ENCODE data around the gene SLC37A1.

The SLC37A1 gene

DNA sequence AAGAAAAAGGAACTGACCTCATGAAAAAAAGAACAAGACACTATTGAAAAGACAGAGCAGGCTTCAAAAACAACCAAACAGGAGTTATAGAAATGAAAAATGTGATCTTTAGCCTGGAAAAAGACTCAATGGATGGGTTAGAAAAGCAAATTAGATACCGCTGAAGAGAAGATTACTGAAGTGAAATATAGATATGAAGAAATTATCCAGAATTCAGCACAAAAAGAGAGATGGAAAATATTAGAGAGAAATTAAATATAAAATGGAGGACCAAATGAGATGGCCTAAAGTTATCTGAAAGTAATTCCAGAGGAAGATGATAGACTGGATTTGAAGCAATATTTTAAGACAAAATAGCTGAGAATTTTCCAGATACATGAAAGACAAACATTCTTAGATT, 63.0 kb downstream of the SLC37A1 start:
- no peak for DNase-seq
- Histone ChIP-seq H3K23ac (ENCODE audit: low read length in 2 of 2) (no peak overlapping the region), H2BK5ac (ENCODE audit: low read depth, low read length, poor library complexity, severe bottlenecking) (no peak overlapping the region), H3K9ac (ENCODE audit: low read length) (no peak overlapping the region), H2AK5ac (ENCODE audit: low read length, severe bottlenecking) (no peak overlapping the region), H3K14ac (ENCODE audit: low read length in 2 of 2) (no peak overlapping the region), H3K27me3 (ENCODE audit: control insufficient read depth in 1 of 2, insufficient read depth in 1 of 2, low read length in 2 of 2) (no peaks in the 10 kb centered on the region), H4K8ac (ENCODE audit: low read length) (no peak overlapping the region), H2BK120ac (ENCODE audit: low read depth, low read length) (no peak overlapping the region), H3K4me3 (ENCODE audit: insufficient read depth in 1 of 2, low read depth in 1 of 2, low read length in 2 of 2) (no peak overlapping the region), H3K4me1 (ENCODE audit: control insufficient read depth, insufficient read depth, low read depth, low read length) (no peaks in the 10 kb centered on the region), H2BK12ac (ENCODE audit: low read length in 2 of 2) (no peak overlapping the region), H3K27ac (ENCODE audit: low read length, poor library complexity, severe bottlenecking) (no peak overlapping the region), H3K18ac (ENCODE audit: low read depth in 1 of 2, low read length in 2 of 2) (no peak overlapping the region), H3K4ac (ENCODE audit: low read depth in 1 of 2, low read length in 2 of 2) (no peak overlapping the region), H2BK15ac (ENCODE audit: low read depth, poor library complexity, severe bottlenecking) (no peak overlapping the region), H2AFZ (ENCODE audit: low read depth, low read length) (no peak overlapping the region), H3K9me3 (ENCODE audit: control insufficient read depth, low read length) (peaks cover 21% of the 10 kb centered on the region), H3K36me3 (ENCODE audit: control insufficient read depth in 1 of 2, insufficient read depth in 2 of 2, low read depth in 1 of 2, low read length in 2 of 2) (peaks cover 0 to 59% of the 10 kb centered on the region in 2 experiments), H3K4me2 (ENCODE audit: low read length, poor library complexity, severe bottlenecking) (no peak overlapping the region), H3K79me1 (replicated peaks; ENCODE audit: low read length, poor library complexity, severe bottlenecking) (peaks cover 6% of the 10 kb centered on the region), H4K91ac (ENCODE audit: low read length) (no peak overlapping the region)
- 100% methylated on average over 1 of the region's 1 CpG for WGBS

DNA sequence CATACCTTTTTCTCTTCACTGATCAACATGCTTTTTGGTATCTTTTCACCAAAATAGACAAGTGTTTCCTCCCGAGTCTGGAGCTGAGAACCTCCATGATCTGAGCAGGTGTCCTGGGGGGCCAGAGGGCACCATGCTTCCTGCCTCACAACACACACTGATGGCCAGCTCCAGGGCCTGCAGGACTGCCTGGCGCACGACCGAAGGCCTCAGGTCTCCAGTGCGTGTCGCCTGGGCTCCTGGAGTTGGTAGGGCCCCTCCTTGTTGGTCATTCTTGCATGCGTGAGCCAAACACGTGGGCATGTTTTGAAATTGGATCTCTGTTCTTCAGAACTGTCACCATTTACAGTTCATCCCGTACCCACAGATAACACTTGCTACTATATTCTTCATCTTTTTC, 64.4 kb downstream of the SLC37A1 start:
- WGBS = 86% methylated on average over 9 of the region's 9 CpGs
- H3K9me3 ChIP-seq (ENCODE audit: control insufficient read depth, low read length) = peaks cover 21% of the 10 kb centered on the region

DNA sequence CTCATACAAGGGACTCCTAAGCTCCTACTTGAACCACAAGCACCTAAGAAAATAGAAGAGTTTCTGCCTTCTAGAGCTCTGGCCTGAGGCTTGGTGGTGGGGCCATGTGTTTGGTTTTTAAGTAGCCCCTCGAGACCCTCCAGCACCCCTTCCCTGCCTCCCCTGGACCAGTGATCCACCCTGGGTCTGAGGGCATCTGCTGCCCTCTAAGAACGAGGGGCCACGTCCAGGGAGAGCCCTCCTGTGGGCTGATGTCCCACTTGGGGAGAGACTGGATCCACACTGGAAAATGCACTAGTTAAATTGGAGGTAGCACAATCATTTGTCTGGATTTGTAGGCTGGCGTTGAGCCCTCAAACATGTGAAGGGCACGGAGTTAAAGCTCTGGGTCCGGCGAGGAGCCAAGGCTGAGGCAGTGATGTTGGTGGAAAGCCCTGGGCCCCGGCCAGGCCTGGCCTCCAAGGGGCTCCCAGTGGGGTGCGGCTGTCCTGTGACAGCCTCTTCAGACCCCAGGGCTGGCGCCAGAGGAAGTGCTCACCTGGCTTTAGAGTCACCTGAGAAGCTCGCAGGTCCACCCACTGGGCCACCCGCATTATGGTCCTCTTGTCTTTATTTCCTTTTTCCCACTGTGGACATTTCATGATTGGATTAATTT, 65.2 kb downstream of the SLC37A1 start:
- H3K9me3 ChIP-seq (ENCODE audit: control insufficient read depth, low read length) = peaks cover 21% of the 10 kb centered on the region
- H2BK12ac ChIP-seq (ENCODE audit: low read length in 2 of 2) = no peak overlapping the region
- WGBS = 77% methylated on average over 12 of the region's 12 CpGs
- H3K9ac ChIP-seq (ENCODE audit: low read length) = no peak overlapping the region
- no peak overlapping the region for H3K23ac ChIP-seq (ENCODE audit: low read length in 2 of 2)
- H3K79me1 ChIP-seq (replicated peaks; ENCODE audit: low read length, poor library complexity, severe bottlenecking) = peaks cover 4% of the 10 kb centered on the region
- no peak overlapping the region for H2AFZ ChIP-seq (ENCODE audit: low read depth, low read length)
- no peak overlapping the region for H3K4me3 ChIP-seq (ENCODE audit: insufficient read depth in 1 of 2, low read depth in 1 of 2, low read length in 2 of 2)
- H4K8ac ChIP-seq (ENCODE audit: low read length) = no peak overlapping the region
- no peak overlapping the region for H2BK15ac ChIP-seq (ENCODE audit: low read depth, poor library complexity, severe bottlenecking)
- no peak for DNase-seq
- H3K4me1 ChIP-seq (ENCODE audit: control insufficient read depth, insufficient read depth, low read depth, low read length) = peaks cover 3% of the 10 kb centered on the region
- H3K27me3 ChIP-seq (ENCODE audit: control insufficient read depth in 1 of 2, insufficient read depth in 1 of 2, low read length in 2 of 2) = peaks cover 0 to 15% of the 10 kb centered on the region in 2 experiments
- no peak overlapping the region for H3K14ac ChIP-seq (ENCODE audit: low read length in 2 of 2)
- no peak overlapping the region for H2BK5ac ChIP-seq (ENCODE audit: low read depth, low read length, poor library complexity, severe bottlenecking)
- H3K4me2 ChIP-seq (ENCODE audit: low read length, poor library complexity, severe bottlenecking) = no peak overlapping the region
- peaks cover 0 to 46% of the 10 kb centered on the region in 2 experiments for H3K36me3 ChIP-seq (ENCODE audit: control insufficient read depth in 1 of 2, insufficient read depth in 2 of 2, low read depth in 1 of 2, low read length in 2 of 2)
- no peak overlapping the region for H3K4ac ChIP-seq (ENCODE audit: low read depth in 1 of 2, low read length in 2 of 2)
- no peak overlapping the region for H4K91ac ChIP-seq (ENCODE audit: low read length)
- no peak overlapping the region for H2AK5ac ChIP-seq (ENCODE audit: low read length, severe bottlenecking)
- H3K18ac ChIP-seq (ENCODE audit: low read depth in 1 of 2, low read length in 2 of 2) = no peak overlapping the region
- no peak overlapping the region for H3K27ac ChIP-seq (ENCODE audit: low read length, poor library complexity, severe bottlenecking)
- H2BK120ac ChIP-seq (ENCODE audit: low read depth, low read length) = no peak overlapping the region

More for the DNA sequence above, 64.4 kb downstream of the SLC37A1 start:
- Histone ChIP-seq H3K9ac (ENCODE audit: low read length) (no peak overlapping the region), H2AFZ (ENCODE audit: low read depth, low read length) (no peak overlapping the region), H2BK120ac (ENCODE audit: low read depth, low read length) (no peak overlapping the region), H3K4ac (ENCODE audit: low read depth in 1 of 2, low read length in 2 of 2) (no peak overlapping the region), H3K18ac (ENCODE audit: low read depth in 1 of 2, low read length in 2 of 2) (no peak overlapping the region), H3K23ac (ENCODE audit: low read length in 2 of 2) (no peak overlapping the region), H2BK5ac (ENCODE audit: low read depth, low read length, poor library complexity, severe bottlenecking) (no peak overlapping the region), H4K8ac (ENCODE audit: low read length) (no peak overlapping the region), H3K14ac (ENCODE audit: low read length in 2 of 2) (no peak overlapping the region), H3K4me1 (ENCODE audit: control insufficient read depth, insufficient read depth, low read depth, low read length) (peaks cover 3% of the 10 kb centered on the region), H3K36me3 (ENCODE audit: control insufficient read depth in 1 of 2, insufficient read depth in 2 of 2, low read depth in 1 of 2, low read length in 2 of 2) (peaks cover 0 to 49% of the 10 kb centered on the region in 2 experiments), H2BK12ac (ENCODE audit: low read length in 2 of 2) (no peak overlapping the region), H3K27ac (ENCODE audit: low read length, poor library complexity, severe bottlenecking) (no peak overlapping the region), H3K4me2 (ENCODE audit: low read length, poor library complexity, severe bottlenecking) (no peak overlapping the region), H3K4me3 (ENCODE audit: insufficient read depth in 1 of 2, low read depth in 1 of 2, low read length in 2 of 2) (no peak overlapping the region), H3K79me1 (replicated peaks; ENCODE audit: low read length, poor library complexity, severe bottlenecking) (peaks cover 4% of the 10 kb centered on the region), H2BK15ac (ENCODE audit: low read depth, poor library complexity, severe bottlenecking) (no peak overlapping the region), H3K27me3 (ENCODE audit: control insufficient read depth in 1 of 2, insufficient read depth in 1 of 2, low read length in 2 of 2) (peaks cover 0 to 8% of the 10 kb centered on the region in 2 experiments), H4K91ac (ENCODE audit: low read length) (no peak overlapping the region), H2AK5ac (ENCODE audit: low read length, severe bottlenecking) (no peak overlapping the region)
- no peak for DNase-seq

GRCh38 chr21:42579456-42580075, 65.9 kb downstream of the SLC37A1 start:
- peaks cover 21% of the 10 kb centered on the region for H3K9me3 ChIP-seq (ENCODE audit: control insufficient read depth, low read length)
- no peak overlapping the region for H2BK15ac ChIP-seq (ENCODE audit: low read depth, poor library complexity, severe bottlenecking)
- H4K8ac ChIP-seq (ENCODE audit: low read length) = no peak overlapping the region
- no peak overlapping the region for H2AK5ac ChIP-seq (ENCODE audit: low read length, severe bottlenecking)
- no peak overlapping the region for H4K91ac ChIP-seq (ENCODE audit: low read length)
- no peak for DNase-seq
- peaks cover 0 to 48% of the 10 kb centered on the region in 2 experiments for H3K36me3 ChIP-seq (ENCODE audit: control insufficient read depth in 1 of 2, insufficient read depth in 2 of 2, low read depth in 1 of 2, low read length in 2 of 2)
- no peak overlapping the region for H2BK5ac ChIP-seq (ENCODE audit: low read depth, low read length, poor library complexity, severe bottlenecking)
- WGBS = 94% methylated on average over 18 of the region's 22 CpGs
- peaks cover 5 to 21% of the 10 kb centered on the region in 2 experiments for H3K27me3 ChIP-seq (ENCODE audit: control insufficient read depth in 1 of 2, insufficient read depth in 1 of 2, low read length in 2 of 2)
- no peak overlapping the region for H2BK12ac ChIP-seq (ENCODE audit: low read length in 2 of 2)
- no peak overlapping the region for H3K4me2 ChIP-seq (ENCODE audit: low read length, poor library complexity, severe bottlenecking)
- H3K9ac ChIP-seq (ENCODE audit: low read length) = no peak overlapping the region
- no peak overlapping the region for H3K4me3 ChIP-seq (ENCODE audit: insufficient read depth in 1 of 2, low read depth in 1 of 2, low read length in 2 of 2)
- H3K4me1 ChIP-seq (ENCODE audit: control insufficient read depth, insufficient read depth, low read depth, low read length) = peaks cover 3% of the 10 kb centered on the region
- H3K14ac ChIP-seq (ENCODE audit: low read length in 2 of 2) = peak overlapping the region in 1 of 2 experiments; percentile 76
- H3K18ac ChIP-seq (ENCODE audit: low read depth in 1 of 2, low read length in 2 of 2) = no peak overlapping the region
- H2AFZ ChIP-seq (ENCODE audit: low read depth, low read length) = no peak overlapping the region
- H3K4ac ChIP-seq (ENCODE audit: low read depth in 1 of 2, low read length in 2 of 2) = no peak overlapping the region
- no peak overlapping the region for H2BK120ac ChIP-seq (ENCODE audit: low read depth, low read length)
- H3K27ac ChIP-seq (ENCODE audit: low read length, poor library complexity, severe bottlenecking) = no peak overlapping the region
- H3K79me1 ChIP-seq (replicated peaks; ENCODE audit: low read length, poor library complexity, severe bottlenecking) = peaks cover 3% of the 10 kb centered on the region
- no peak overlapping the region for H3K23ac ChIP-seq (ENCODE audit: low read length in 2 of 2)
